HG03280 (cell line): ENCODE data around the gene PRAMEF11.
"Not testable (repeated sequence)": the region's sequence is repeated elsewhere in the genome, so short reads cannot be mapped to it uniquely, and the experiment has no call there.

Source experiments
- ATAC-seq: cut with Tn5 transposase; IDR thresholded peaks from one replicate; pipeline ENCODE4 v1.9.1; 2021; ENCODE audit warnings: mild to moderate bottlenecking, moderate library complexity; ENCODE audit not compliant: unreplicated experiment

The PRAMEF11 gene

GRCh38 chr1:12831310-12831709 lies at the start of gene PRAMEF11:
PRAMEF11 (minus strand) TSS chr1:12831410; CDS start chr1:12828789, 2,621 bp downstream.
- ATAC-seq, result not testable (repeated sequence)

- not testable (repeated sequence) for ATAC-seq
Measured at GRCh38 chr1:12878453-12878852, 47.2 kb upstream of the PRAMEF11 start.

GRCh38 chr1:12863131-12863880 lies 32.1 kb upstream of the PRAMEF11 start:
- not testable (repeated sequence) for ATAC-seq

- ATAC-seq, result not testable (repeated sequence)
Measured at GRCh38 chr1:12856786-12857185, 25.6 kb upstream of the PRAMEF11 start, which contains the start of gene PRAMEF2. PRAMEF2 (plus strand) TSS chr1:12857086; CDS start chr1:12859010, 1,924 bp downstream.

GRCh38 chr1:12851779-12852178 lies 20.6 kb upstream of the PRAMEF11 start:
- ATAC-seq, result no peak

- ATAC-seq, result not testable (repeated sequence)
Measured at GRCh38 chr1:12848620-12849019, 17.4 kb upstream of the PRAMEF11 start, which contains the start of gene HNRNPCL1. HNRNPCL1 (minus strand) TSS chr1:12848720; CDS start chr1:12848289, 431 bp downstream.

GRCh38 chr1:12833251-12833650 lies 2.0 kb upstream of the PRAMEF11 start:
- not testable (repeated sequence) for ATAC-seq

GRCh38 chr1:12819061-12819460 lies 12.1 kb downstream of the PRAMEF11 start:
- not testable (repeated sequence) for ATAC-seq

- ATAC-seq, result no peak
Measured at GRCh38 chr1:12811409-12811784, 19.8 kb downstream of the PRAMEF11 start.

- ATAC-seq, result no peak
Measured at GRCh38 chr1:12810691-12811408, 20.4 kb downstream of the PRAMEF11 start.

- no peak for ATAC-seq
Measured at GRCh38 chr1:12809933-12810332, 21.3 kb downstream of the PRAMEF11 start.

- ATAC-seq, result no peak
Measured at GRCh38 chr1:12799730-12800129, 31.5 kb downstream of the PRAMEF11 start.

GRCh38 chr1:12798911-12799310 lies 32.3 kb downstream of the PRAMEF11 start:
- no peak for ATAC-seq

GRCh38 chr1:12791097-12791496 lies 40.1 kb downstream of the PRAMEF11 start, which contains the start of gene PRAMEF1:
PRAMEF1 (plus strand) TSS chr1:12791397; CDS start chr1:12793228, 1,831 bp downstream.
- not testable (repeated sequence) for ATAC-seq

- not testable (repeated sequence) for ATAC-seq
Measured at GRCh38 chr1:12784729-12785128, 46.5 kb downstream of the PRAMEF11 start.

- not testable (repeated sequence) for ATAC-seq
Measured at GRCh38 chr1:12783783-12784182, 47.4 kb downstream of the PRAMEF11 start.

GRCh38 chr1:12781488-12781887 lies 49.7 kb downstream of the PRAMEF11 start:
- not testable (repeated sequence) for ATAC-seq

GRCh38 chr1:12778907-12779306 lies 52.3 kb downstream of the PRAMEF11 start:
- no peak for ATAC-seq

- ATAC-seq, result no peak
Measured at GRCh38 chr1:12778061-12778460, 53.1 kb downstream of the PRAMEF11 start.

- ATAC-seq, result no peak
Measured at GRCh38 chr1:12776801-12777557, 54.2 kb downstream of the PRAMEF11 start.

GRCh38 chr1:12775443-12775842 lies 55.8 kb downstream of the PRAMEF11 start:
- ATAC-seq, result no peak
